IMR-90 (cell line): ENCODE data around the gene LRRC52. TPM values are rescaled to one million over a fixed set of nuclear protein-coding genes. Genes with fewer than 3 reads are reported as not detected.

Experiments used
- ATAC-seq: fragments of 200-7000 bp; cut with Tn5 transposase; 2 replicates; pipeline ENCODE4 v1.9.1; 2020; ENCODE audit warnings: low read depth, mild to moderate bottlenecking, moderate library complexity
- Bru-seq: library from RNA; stranded (reverse); fragments of 400-500 nt; gene quantifications from one replicate; lab custom pipeline; 2021; lab: Mats Ljungman, UMichigan
- BruChase-seq, 2 experiments: library from RNA; stranded (reverse); fragments of 400-500 nt; gene quantifications; one replicate each; lab custom pipeline; 2021; lab: Mats Ljungman, UMichigan
- BruUV-seq: library from RNA; stranded (reverse); fragments of 400-500 nt; replicated peaks from 2 replicates; lab custom pipeline; 2021; lab: Mats Ljungman, UMichigan
- CTCF ChIA-PET: fragments of 300-600 bp; formaldehyde crosslinking; extraction: SDS; loops from one replicate; lab custom pipeline; 2021; ENCODE audit warnings: antibody characterized with exemption; lab: Yijun Ruan, JAX
- POLR2A ChIA-PET: fragments of 300-600 bp; sonication (Branson Sonifier 250); formaldehyde crosslinking; loops from one replicate; lab custom pipeline; 2022; ENCODE audit warnings: antibody characterized with exemption; ENCODE audit not compliant: unreplicated experiment; lab: Charles Lee
- DNase-seq: peaks from one replicate; pipeline ENCODE4 v3.0.0; 2013
- H2AFZ ChIP-seq: replicated peaks from 2 replicates; pipeline ENCODE3; 2013; ENCODE audit warnings: low read length, mild to moderate bottlenecking; ENCODE audit not compliant: poor library complexity
- H2AK5ac ChIP-seq: 2 replicates; pipeline ENCODE4 v1.6.1; 2013; ENCODE audit warnings: low read depth, low read length, inconsistent platforms
- H2AK9ac ChIP-seq: replicated peaks from 2 replicates; pipeline ENCODE3; 2013; ENCODE audit warnings: mild to moderate bottlenecking, low read depth, low read length, moderate library complexity; ENCODE audit not compliant: poor library complexity
- H2BK120ac ChIP-seq: 2 replicates; pipeline ENCODE4 v1.6.1; 2013; ENCODE audit warnings: low read depth, low read length, inconsistent platforms
- H2BK15ac ChIP-seq: 3 replicates; pipeline ENCODE4 v1.6.1; 2013; ENCODE audit warnings: low read depth, low read length, inconsistent platforms
- H2BK20ac ChIP-seq: 2 replicates; pipeline ENCODE4 v1.6.1; 2013; ENCODE audit warnings: low read depth, mild to moderate bottlenecking, inconsistent platforms, low read length, moderate library complexity
- H2BK5ac ChIP-seq: 2 replicates; pipeline ENCODE4 v1.6.1; 2013; ENCODE audit warnings: mild to moderate bottlenecking, low read depth, low read length, inconsistent platforms; ENCODE audit not compliant: poor library complexity, severe bottlenecking
- H3K14ac ChIP-seq: replicated peaks from 2 replicates; pipeline ENCODE4 v1.6.1; 2013; ENCODE audit warnings: low read depth, low read length, inconsistent platforms
- H3K18ac ChIP-seq: 2 replicates; pipeline ENCODE4 v1.6.1; 2013; ENCODE audit warnings: low read depth, low read length, control low read depth
- H3K23ac ChIP-seq: 2 replicates; pipeline ENCODE4 v1.6.1; 2013; ENCODE audit warnings: low read depth, low read length, inconsistent platforms
- H3K27ac ChIP-seq: 2 replicates; pipeline ENCODE4 v1.5.1; 2013; ENCODE audit warnings: mild to moderate bottlenecking, control low read depth, low read length; ENCODE audit not compliant: insufficient read depth
- H3K27me3 ChIP-seq: 2 replicates; pipeline ENCODE4 v1.6.1; 2013; ENCODE audit warnings: low read length; ENCODE audit not compliant: control insufficient read depth, insufficient read depth
- H3K36me3 ChIP-seq: 2 replicates; pipeline ENCODE4 v1.6.1; 2013; ENCODE audit warnings: low read length, mixed read lengths; ENCODE audit not compliant: control insufficient read depth, insufficient read depth
- H3K4ac ChIP-seq: 2 replicates; pipeline ENCODE4 v1.6.1; 2013; ENCODE audit warnings: low read depth, low read length, inconsistent platforms
- H3K4me1 ChIP-seq: 2 replicates; pipeline ENCODE4 v1.6.1; 2013; ENCODE audit warnings: low read length, mixed read lengths; ENCODE audit not compliant: control insufficient read depth, insufficient read depth
- H3K4me2 ChIP-seq: 2 replicates; pipeline ENCODE4 v1.6.1; 2013; ENCODE audit warnings: low read depth, mild to moderate bottlenecking, control low read depth, low read length, moderate library complexity
- H3K4me3 ChIP-seq: 2 replicates; pipeline ENCODE4 v1.5.1; 2013; ENCODE audit warnings: low read depth, mild to moderate bottlenecking, control low read depth, low read length, moderate library complexity; ENCODE audit not compliant: insufficient read depth
- H3K56ac ChIP-seq: 2 replicates; pipeline ENCODE4 v1.6.1; 2013; ENCODE audit warnings: low read length, inconsistent platforms; ENCODE audit not compliant: insufficient read depth; ENCODE audit errors: extremely low read depth
- H3K79me1 ChIP-seq, 2 experiments: 2 replicates each; pipeline ENCODE4 v1.6.1; 2013; ENCODE audit warnings: low read length in 2 of 2, inconsistent platforms in 1 of 2, low read depth in 1 of 2
- H3K9ac ChIP-seq: 2 replicates; pipeline ENCODE4 v1.6.1; 2013; ENCODE audit warnings: low read depth, low read length, control low read depth
- H3K9me1 ChIP-seq: 2 replicates; pipeline ENCODE4 v1.6.1; 2013; ENCODE audit warnings: low read length, inconsistent platforms; ENCODE audit not compliant: insufficient read depth
- H3K9me3 ChIP-seq: 2 replicates; pipeline ENCODE4 v1.6.1; 2013; ENCODE audit warnings: low read length; ENCODE audit not compliant: control insufficient read depth, insufficient read depth
- H4K20me1 ChIP-seq: 2 replicates; pipeline ENCODE4 v1.6.1; 2013; ENCODE audit warnings: low read length, inconsistent platforms; ENCODE audit not compliant: insufficient read depth
- H4K5ac ChIP-seq: 2 replicates; pipeline ENCODE4 v1.6.1; 2013; ENCODE audit warnings: mild to moderate bottlenecking, low read depth, low read length, control low read depth
- H4K8ac ChIP-seq, 2 experiments: 2 replicates each; pipeline ENCODE4 v1.6.1; 2013; ENCODE audit warnings: low read depth in 2 of 2, low read length in 2 of 2, control low read depth in 1 of 2, inconsistent platforms in 1 of 2
- H4K91ac ChIP-seq: 2 replicates; pipeline ENCODE4 v1.6.1; 2013; ENCODE audit warnings: low read depth, low read length, inconsistent platforms; ENCODE audit not compliant: insufficient read depth
- ELK1 ChIP-seq: fragments of 150-350 bp; IDR thresholded peaks from 2 replicates; pipeline ENCODE4 v1.6.1; 2016; ENCODE audit warnings: low read depth, mild to moderate bottlenecking, low read length, moderate library complexity, borderline replicate concordance
- MAFK ChIP-seq: IDR thresholded peaks from 2 replicates; pipeline ENCODE4 v1.6.1; 2012; ENCODE audit warnings: low read depth, low read length, improper control_type of control experiment
- MAZ ChIP-seq: IDR thresholded peaks from 2 replicates; pipeline ENCODE4 v1.6.1; 2012; ENCODE audit warnings: low read depth, mild to moderate bottlenecking, low read length, improper control_type of control experiment, moderate library complexity, borderline replicate concordance
- MXI1 ChIP-seq: IDR thresholded peaks from 2 replicates; pipeline ENCODE4 v1.6.1; 2012; ENCODE audit warnings: low read depth, mild to moderate bottlenecking, low read length, moderate library complexity, borderline replicate concordance
- NFE2L2 ChIP-seq: fragments of 150-350 bp; IDR thresholded peaks from 2 replicates; pipeline ENCODE4 v1.6.1; 2016; ENCODE audit warnings: low read depth, mild to moderate bottlenecking, low read length
- POLR2A ChIP-seq: IDR thresholded peaks from 2 replicates; pipeline ENCODE4 v1.6.1; 2012; ENCODE audit warnings: mild to moderate bottlenecking, low read depth, low read length
- RAD21 ChIP-seq: IDR thresholded peaks from 2 replicates; pipeline ENCODE4 v1.6.1; 2012; ENCODE audit warnings: low read length, improper control_type of control experiment
- RCOR1 ChIP-seq: IDR thresholded peaks from 2 replicates; pipeline ENCODE4 v1.6.1; 2012; ENCODE audit warnings: mild to moderate bottlenecking, low read length, improper control_type of control experiment; ENCODE audit not compliant: insufficient replicate concordance
- USF2 ChIP-seq: fragments of 150-350 bp; IDR thresholded peaks from 2 replicates; pipeline ENCODE4 v1.6.1; 2017; ENCODE audit warnings: mild to moderate bottlenecking, antibody characterized with exemption, low read length, low read depth
- WGBS, 2 experiments: methylation state at CpG; one replicate each; pipeline versions ENCODE4 v1.1.5 to v1.1.7; 2013; ENCODE audit warnings: missing lambda C conversion rate in 2 of 2; ENCODE audit not compliant: insufficient read length in 1 of 2; ENCODE audit errors: extremely low coverage in 2 of 2; 5-methylcytosine and 5-hydroxymethylcytosine counted together
- dilution Hi-C: fragments of 300-500 bp; cut with HindIII; formaldehyde crosslinking; loops from one replicate; pipeline ENCODE4 v1.14.3; 2018; ENCODE audit warnings: low sequenced_read_pairs; ENCODE audit not compliant: unreplicated experiment
- in situ Hi-C: fragments of 300-500 bp; cut with MboI; formaldehyde crosslinking; loops from 3 replicates; pipeline ENCODE4 v1.14.3; 2019; ENCODE audit warnings: low sequenced_read_pairs, inconsistent platforms, mixed read lengths
- intact Hi-C: fragments of 100-400 bp; cut with micrococcal nuclease; formaldehyde crosslinking; loops from 2 replicates; pipeline ENCODE4 v1.10.0; 2022
- long read RNA-seq: library from polyadenylated mRNA; unstranded; transcript quantifications from one replicate; pipeline ENCODE4 v2.0.0, GENCODE V29; 2021; ENCODE audit not compliant: unreplicated experiment
- polyA plus RNA-seq, 3 experiments: library from polyadenylated mRNA; depleted of rRNA; stranded (reverse); fragments of >200 nt; gene quantifications; 2 replicates each; pipeline ENCODE4 v1.2.3, GENCODE V29; 2012; ENCODE audit warnings: low replicate concordance in 1 of 3
- total RNA-seq: library from RNA; depleted of rRNA; stranded (reverse); fragments of >200 nt; gene quantifications from 2 replicates; pipeline ENCODE4 v1.2.3, GENCODE V29; 2012; rRNA removed
- TF ChIP-seq, protein P1 (sequence below): conservative IDR thresholded peaks from 2 replicates; pipeline ENCODE4 v1.5.1; 2012; ENCODE audit warnings: mild to moderate bottlenecking, low read depth, low read length, improper control_type of control experiment

Gene LRRC52
- total RNA-seq (not detected in 2 replicates), polyA plus RNA-seq (2012; rRNA removed) (not detected in 2 replicates), Bru-seq, nascent RNA (not detected), BruChase-seq, experiment 1, labeled RNA remaining after a 6-hour chase (not detected), BruChase-seq, experiment 2, labeled RNA remaining after a 2-hour chase (not detected)
- not detected in 2 replicates for polyA plus RNA-seq (2012; cell fraction: cytosol; rRNA removed)
- not detected in 2 replicates for polyA plus RNA-seq (2012; cell fraction: nucleus; rRNA removed; ENCODE audit: low replicate concordance)
- long read RNA-seq, result 0 reads

GRCh38 chr1:165543532-165544438 lies at the start of gene LRRC52:
TSS of gene LRRC52 (plus strand) at chr1:165544000. CDS start at chr1:165544297, 297 bp downstream.
- no peak within 1 kb of the TSS for H4K8ac ChIP-seq

More at GRCh38 chr1:165543532-165544438, at the start of gene LRRC52:
- TF ChIP-seq POLR2A (no peak), NFE2L2 (no peak), ELK1 (no peak), RAD21 (no peak), MXI1 (no peak), USF2 (no peak), MAZ (no peak), RCOR1 (no peak), MAFK (no peak)
- TF ChIP-seq, protein P1, sequence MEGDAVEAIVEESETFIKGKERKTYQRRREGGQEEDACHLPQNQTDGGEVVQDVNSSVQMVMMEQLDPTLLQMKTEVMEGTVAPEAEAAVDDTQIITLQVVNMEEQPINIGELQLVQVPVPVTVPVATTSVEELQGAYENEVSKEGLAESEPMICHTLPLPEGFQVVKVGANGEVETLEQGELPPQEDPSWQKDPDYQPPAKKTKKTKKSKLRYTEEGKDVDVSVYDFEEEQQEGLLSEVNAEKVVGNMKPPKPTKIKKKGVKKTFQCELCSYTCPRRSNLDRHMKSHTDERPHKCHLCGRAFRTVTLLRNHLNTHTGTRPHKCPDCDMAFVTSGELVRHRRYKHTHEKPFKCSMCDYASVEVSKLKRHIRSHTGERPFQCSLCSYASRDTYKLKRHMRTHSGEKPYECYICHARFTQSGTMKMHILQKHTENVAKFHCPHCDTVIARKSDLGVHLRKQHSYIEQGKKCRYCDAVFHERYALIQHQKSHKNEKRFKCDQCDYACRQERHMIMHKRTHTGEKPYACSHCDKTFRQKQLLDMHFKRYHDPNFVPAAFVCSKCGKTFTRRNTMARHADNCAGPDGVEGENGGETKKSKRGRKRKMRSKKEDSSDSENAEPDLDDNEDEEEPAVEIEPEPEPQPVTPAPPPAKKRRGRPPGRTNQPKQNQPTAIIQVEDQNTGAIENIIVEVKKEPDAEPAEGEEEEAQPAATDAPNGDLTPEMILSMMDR, result no peak
- no peak within 1 kb of the TSS for H3K18ac ChIP-seq
- no peak within 1 kb of the TSS for H3K9ac ChIP-seq
- no peak within 1 kb of the TSS for H2BK120ac ChIP-seq
- no peak within 1 kb of the TSS for H3K14ac ChIP-seq
- 6% methylated on average over 7 of the region's 12 CpGs; no CpG with 5 or more reads in 1 of the 2 experiments for WGBS, 2 experiments
- no peaks in the 10 kb centered on the region for H3K9me1 ChIP-seq
- H4K20me1 ChIP-seq, result no peaks in the 10 kb centered on the region
- no peak within 1 kb of the TSS for H2AK5ac ChIP-seq
- CTCF ChIA-PET, result no interaction called here
- no peak within 1 kb of the TSS for H2AFZ ChIP-seq
- intact Hi-C loops, result no loop called here
- H2AK9ac ChIP-seq, result peak within 1 kb of the TSS; percentile 49
- no peak within 1 kb of the TSS for H2BK20ac ChIP-seq
- ATAC-seq (no peak), DNase-seq (no peak)
- H3K27ac ChIP-seq, result no peak within 1 kb of the TSS
- no peak within 1 kb of the TSS for H2BK15ac ChIP-seq
- H4K5ac ChIP-seq, result no peak within 1 kb of the TSS
- H3K27me3 ChIP-seq, result peaks cover 4% of the 10 kb centered on the region
- H4K91ac ChIP-seq, result no peak within 1 kb of the TSS
- POLR2A ChIA-PET, result no interaction called here
- H3K36me3 ChIP-seq, result no peaks in the 10 kb centered on the region
- H3K23ac ChIP-seq, result no peak within 1 kb of the TSS
- H3K79me1 ChIP-seq, result no peaks in the 10 kb centered on the region
- H3K4me2 ChIP-seq, result no peak within 1 kb of the TSS
- no peak within 1 kb of the TSS for H3K56ac ChIP-seq
- H3K4ac ChIP-seq, result no peak within 1 kb of the TSS
- no peaks in the 10 kb centered on the region for H3K4me1 ChIP-seq
- no peaks in the 10 kb centered on the region for H3K9me3 ChIP-seq
- no TSS peak for BruUV-seq
- in situ Hi-C loops, result no loop called here
- H3K4me3 ChIP-seq, result no peak within 1 kb of the TSS
- no peak within 1 kb of the TSS for H2BK5ac ChIP-seq
- dilution Hi-C loops, result no loop called here
